HG03139 (cell line): ENCODE measurements around the gene ZDHHC19.
A peak's percentile ranks its signal among the peaks of the same experiment; 100 is the strongest.
"Not testable (repeated sequence)": the region's sequence is repeated elsewhere in the genome, so short reads cannot be mapped to it uniquely, and the experiment has no call there.

Experiments
- ATAC-seq: cut with Tn5 transposase; IDR thresholded peaks from one replicate; pipeline ENCODE4 v1.9.1; 2021; ENCODE audit not compliant: unreplicated experiment

Gene ZDHHC19

GRCh38 chr3:196225763-196226364 is 14.7 kb upstream of the ZDHHC19 start:
- ATAC-seq: no peak

- ATAC-seq: no peak
These were observed 13.9 kb upstream of the ZDHHC19 start for GRCh38 chr3:196225086-196225485.

- ATAC-seq: no peak
These were observed 11.8 kb upstream of the ZDHHC19 start for GRCh38 chr3:196222876-196223595.

- ATAC-seq: no peak
These were observed 9.8 kb upstream of the ZDHHC19 start for GRCh38 chr3:196220991-196221390.

- no peak for ATAC-seq
These were observed 9.4 kb upstream of the ZDHHC19 start for GRCh38 chr3:196220587-196220986.

GRCh38 chr3:196219970-196220311 is 8.7 kb upstream of the ZDHHC19 start:
- no peak for ATAC-seq

- ATAC-seq: peak; percentile 72
These were observed 8.2 kb upstream of the ZDHHC19 start for GRCh38 chr3:196219194-196219969.

- no peak for ATAC-seq
These were observed 7.0 kb upstream of the ZDHHC19 start for GRCh38 chr3:196218155-196218712.

- ATAC-seq: no peak
These were observed 6.3 kb upstream of the ZDHHC19 start for GRCh38 chr3:196217307-196218154.

- ATAC-seq: no peak
These were observed 5.5 kb upstream of the ZDHHC19 start for GRCh38 chr3:196216681-196217211.

- no peak for ATAC-seq
These were observed 4.9 kb upstream of the ZDHHC19 start, which contains the start of gene SLC51A for GRCh38 chr3:196216089-196216564. SLC51A (plus strand) TSS chr3:196216534; CDS start chr3:196216713, 179 bp downstream.

- ATAC-seq: no peak
These were observed 4.4 kb upstream of the ZDHHC19 start for GRCh38 chr3:196215493-196216020.

- no peak for ATAC-seq
These were observed 3.7 kb upstream of the ZDHHC19 start for GRCh38 chr3:196214783-196215441.

GRCh38 chr3:196209944-196210672 is 1.1 kb downstream of the ZDHHC19 start:
- ATAC-seq: not testable (repeated sequence)

- no peak for ATAC-seq
These were observed 2.1 kb downstream of the ZDHHC19 start for GRCh38 chr3:196208942-196209695.

- ATAC-seq: no peak
These were observed 3.2 kb downstream of the ZDHHC19 start for GRCh38 chr3:196207833-196208607.

GRCh38 chr3:196207159-196207832 is 3.9 kb downstream of the ZDHHC19 start:
- ATAC-seq: no peak
